IPS-18c (cell line): Measurements from ENCODE around the gene OR2G2.

Experiments
- H3K4me3 ChIP-seq: 2 replicates; pipeline ENCODE4 v1.7.0; 2013; ENCODE audit warnings: low read depth, mild to moderate bottlenecking, low read length, moderate library complexity; ENCODE audit not compliant: insufficient read depth
- H3K9me3 ChIP-seq: one replicate; pipeline ENCODE4 v1.6.1; 2013; ENCODE audit warnings: mild to moderate bottlenecking, low read length, moderate library complexity; ENCODE audit not compliant: control insufficient read depth, insufficient read depth

OR2G2 gene

DNA sequence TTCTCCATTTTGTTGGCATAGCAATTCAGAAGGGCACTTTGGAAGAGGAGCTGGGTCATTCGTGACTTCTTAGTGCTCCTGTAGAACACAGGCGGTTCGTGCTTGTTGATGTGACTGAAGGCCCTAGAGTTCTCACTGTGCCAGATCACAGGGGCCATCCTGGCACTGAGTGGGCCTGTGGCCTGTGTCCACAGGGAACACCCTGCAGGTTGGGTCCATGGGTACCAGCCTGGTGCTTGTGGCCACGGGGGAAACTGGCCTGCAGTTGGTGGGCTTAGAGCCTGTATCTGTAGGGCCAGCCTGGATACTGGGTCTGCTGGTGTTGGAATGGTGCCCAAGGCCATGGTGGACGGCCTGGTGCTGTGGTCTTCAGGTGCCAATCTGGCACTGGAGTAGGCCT is 26.5 kb downstream of the OR2G2 start:
- Histone ChIP-seq H3K9me3 (no peaks in the 10 kb centered on the region), H3K4me3 (no peak overlapping the region)

DNA sequence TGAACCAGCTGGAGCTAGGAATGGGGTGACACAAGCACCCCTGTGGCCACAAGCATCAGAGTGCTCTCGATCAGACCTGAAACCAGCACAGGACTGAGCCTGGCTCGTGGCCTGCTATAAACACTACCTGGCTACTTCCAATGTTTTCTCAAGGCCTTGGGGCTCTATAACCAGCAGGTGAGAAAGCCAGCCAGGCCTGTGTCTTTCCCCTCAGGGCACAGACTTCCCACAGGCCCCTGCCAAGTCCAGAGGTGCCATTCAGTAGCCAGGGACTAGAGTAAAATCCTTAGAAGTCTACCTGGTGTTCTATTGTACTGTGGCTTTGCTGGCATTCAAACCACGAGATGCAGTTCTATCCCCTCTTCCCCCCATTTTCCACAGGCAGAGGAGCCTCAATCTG is 39.8 kb downstream of the OR2G2 start:
- Histone ChIP-seq H3K9me3 (peaks cover 2% of the 10 kb centered on the region), H3K4me3 (no peak overlapping the region)

DNA sequence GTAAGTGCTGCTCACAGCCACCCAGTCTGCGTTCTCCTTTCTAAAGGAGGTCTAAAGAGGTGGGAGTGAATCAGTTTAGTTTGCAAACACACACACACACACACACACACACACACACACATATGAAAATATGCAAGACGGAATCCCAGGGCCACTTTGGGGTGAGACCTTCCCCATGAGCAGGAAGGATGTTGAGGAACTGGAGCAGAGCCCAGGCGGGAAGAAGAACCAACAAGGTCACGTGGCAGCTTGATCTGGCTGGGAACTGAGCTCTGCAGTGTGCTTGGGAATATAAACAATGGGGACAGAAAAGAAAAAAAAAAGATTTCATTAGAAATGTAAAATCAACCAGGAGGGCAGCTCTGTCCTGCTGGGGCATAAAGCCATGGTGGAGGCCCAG is 49.9 kb downstream of the OR2G2 start:
- no peaks in the 10 kb centered on the region for H3K9me3 ChIP-seq
- H3K4me3 ChIP-seq: no peak overlapping the region

DNA sequence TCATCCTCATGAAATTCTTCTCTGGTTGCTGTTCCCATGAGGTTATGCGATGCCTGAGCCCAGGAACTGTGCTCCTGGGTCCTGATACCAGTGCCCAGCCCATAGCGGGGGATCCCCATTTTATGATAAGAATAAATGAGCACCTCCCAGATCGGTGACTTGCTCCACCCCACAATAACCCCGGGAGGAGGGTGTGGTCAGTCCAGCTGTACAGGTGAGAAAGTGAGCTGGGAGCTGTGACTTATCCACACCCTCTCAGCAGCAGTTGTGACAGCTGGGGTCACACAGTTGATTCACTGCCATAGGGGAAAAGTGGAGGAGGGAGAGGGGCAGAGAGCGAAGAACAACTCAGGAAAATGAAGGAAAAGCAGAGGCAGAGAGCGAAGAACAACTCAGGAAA is 50.6 kb downstream of the OR2G2 start:
- no peaks in the 10 kb centered on the region for H3K9me3 ChIP-seq
- H3K4me3 ChIP-seq: no peak overlapping the region
